T-cell (primary cell): Measurements from ENCODE around the gene BBOF1. TPM values are rescaled to one million over a fixed set of nuclear protein-coding genes. Genes with fewer than 3 reads are reported as not detected.
"Not testable (repeated sequence)": the region's sequence is repeated elsewhere in the genome, so short reads cannot be mapped to it uniquely, and the experiment has no call there.

Experiments used
- ATAC-seq, 4 experiments: fragments of 200-7000 bp in 3 of 4; fragments of 150-1000 bp in 1 of 4; cut with Tn5 transposase; replicated peaks in 1 of 4; 1 replicate in 3 of 4; 2 replicates in 1 of 4; pipeline ENCODE4 v1.10.0; 2021; ENCODE audit warnings: moderate library complexity in 3 of 4, mild to moderate bottlenecking in 2 of 4, moderate number of reproducible peaks in 1 of 4
- CTCF ChIA-PET, 2 donors: fragments of 300-600 bp; sonication (Branson Sonifier 250); formaldehyde crosslinking; loops; one replicate each; lab custom pipeline; 2022; ENCODE audit warnings: antibody characterized with exemption in 2 of 2; lab: Charles Lee
- POLR2A ChIA-PET, 2 donors: fragments of 300-600 bp; sonication (Branson Sonifier 250); formaldehyde crosslinking; loops; one replicate each; lab custom pipeline; 2022; ENCODE audit warnings: antibody characterized with exemption in 2 of 2; lab: Charles Lee
- DNase-seq, 35 experiments: peaks; one replicate each; pipeline versions ENCODE4 v3.0.0 to v3.0.0-alpha.2; 2013 to 2023
- H3K27ac ChIP-seq: one replicate; pipeline ENCODE4 v1.5.1; 2013; ENCODE audit warnings: low read length
- H3K27me3 ChIP-seq, 2 experiments: replicated peaks in 1 of 2; 1 replicate in 1 of 2; 2 replicates in 1 of 2; pipeline versions ENCODE4 v1.6.1 to v1.7.0; 2013; ENCODE audit warnings: low read length in 1 of 2, mixed read lengths in 1 of 2; ENCODE audit not compliant: control insufficient read depth in 2 of 2, insufficient read depth in 2 of 2; ENCODE audit errors: extremely low read depth in 1 of 2
- H3K36me3 ChIP-seq, 2 donors: 1 replicate in 1 of 2; 2 replicates in 1 of 2; pipeline versions ENCODE4 v1.6.1 to v1.7.0; 2013; ENCODE audit warnings: low read length in 1 of 2; ENCODE audit not compliant: control insufficient read depth in 2 of 2, insufficient read depth in 1 of 2; ENCODE audit errors: extremely low read depth in 1 of 2
- H3K4me1 ChIP-seq, 2 experiments: 1 replicate in 1 of 2; 2 replicates in 1 of 2; pipeline versions ENCODE4 v1.6.1 to v1.7.0; 2013; ENCODE audit warnings: low read length in 2 of 2, mixed read lengths in 1 of 2; ENCODE audit not compliant: insufficient read depth in 2 of 2, control insufficient read depth in 1 of 2; ENCODE audit errors: extremely low read depth in 1 of 2
- H3K4me3 ChIP-seq, 2 donors: 1 replicate in 1 of 2; 2 replicates in 1 of 2; pipeline versions ENCODE4 v1.5.1 to v1.7.0; 2013; ENCODE audit warnings: mild to moderate bottlenecking in 2 of 2, low read length in 1 of 2, moderate library complexity in 1 of 2; ENCODE audit not compliant: control insufficient read depth in 1 of 2; ENCODE audit errors: extremely low read depth in 1 of 2
- H3K9me3 ChIP-seq: 2 replicates; pipeline ENCODE4 v1.7.0; 2013
- H3K27ac Mint-ChIP-seq, 2 donors: one replicate each; pipeline ENCODE4 v1.8.0; 2020 to 2021; ENCODE audit warnings: mild to moderate bottlenecking in 2 of 2, mixed read lengths in 2 of 2
- H3K27me3 Mint-ChIP-seq, 2 donors: one replicate each; pipeline ENCODE4 v1.8.0; 2021 to 2022; ENCODE audit warnings: mixed read lengths in 2 of 2
- H3K36me3 Mint-ChIP-seq: one replicate; pipeline ENCODE4 v1.8.0; 2021; ENCODE audit warnings: mixed read lengths
- H3K4me1 Mint-ChIP-seq, 3 donors: one replicate each; pipeline ENCODE4 v1.8.0; 2020 to 2022; ENCODE audit warnings: mixed read lengths in 3 of 3, mild to moderate bottlenecking in 1 of 3
- H3K4me3 Mint-ChIP-seq, 3 donors: one replicate each; pipeline ENCODE4 v1.8.0; 2020 to 2022; ENCODE audit warnings: mild to moderate bottlenecking in 3 of 3, mixed read lengths in 3 of 3, moderate library complexity in 3 of 3
- H3K9me3 Mint-ChIP-seq, 3 donors: one replicate each; pipeline ENCODE4 v1.8.0; 2020 to 2022; ENCODE audit warnings: mixed read lengths in 3 of 3
- WGBS: methylation state at CpG from one replicate; pipeline ENCODE4 v1.1.5; 2013; ENCODE audit warnings: missing lambda C conversion rate; ENCODE audit not compliant: insufficient coverage; 5-methylcytosine and 5-hydroxymethylcytosine counted together
- total RNA-seq, 35 experiments: library from RNA in 6 of 35; stranded (reverse) in 6 of 35; fragments of 120-200 nt in 1 of 35; gene quantifications; one replicate each; pipeline versions ENCODE4 v1.2.1 to v1.2.4 and lab custom pipeline; 2013 to 2026

Gene BBOF1
- total RNA-seq, 5 donors from 2014 or later (not counting 1 experiment from before 2014, with no cell fraction given): 1.8 to 3.1 (median 2.3) TPM

DNA sequence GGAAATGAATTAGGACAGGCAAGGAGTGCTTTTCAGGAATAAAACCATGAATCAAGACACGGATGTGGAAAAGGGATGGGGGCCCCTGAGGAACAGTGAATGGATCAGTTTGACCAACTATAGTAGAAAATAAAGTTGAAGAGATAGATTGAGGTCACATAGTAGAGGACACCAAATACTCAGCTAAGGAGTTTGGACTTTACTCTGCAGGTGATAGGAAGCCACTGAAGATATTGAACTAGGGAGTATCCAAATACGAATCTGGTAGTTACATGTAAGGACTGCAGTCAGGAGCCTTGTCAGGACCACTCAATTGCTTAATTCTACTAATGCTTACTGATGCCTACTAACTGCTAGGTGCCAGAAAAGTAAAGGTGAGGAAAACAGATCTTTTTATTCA is 20.4 kb upstream of the BBOF1 start:
- 100% methylated on average over 1 of the region's 2 CpGs for WGBS
- no peaks in the 10 kb centered on the region for H3K9me3 Mint-ChIP-seq
- no peak overlapping the region for H3K27ac Mint-ChIP-seq
- Histone ChIP-seq H3K36me3 (no peaks in the 10 kb centered on the region), H3K9me3 (no peaks in the 10 kb centered on the region), H3K4me3 (no peak overlapping the region), H3K27me3 (no peaks in the 10 kb centered on the region), H3K4me1 (no peaks in the 10 kb centered on the region), H3K27ac (no peak overlapping the region)
- no peak for ATAC-seq
- DNase-seq: no peak
- H3K4me1 Mint-ChIP-seq: no peaks in the 10 kb centered on the region
- no peaks in the 10 kb centered on the region for H3K27me3 Mint-ChIP-seq
- CTCF ChIA-PET: no interaction called here
- H3K4me3 Mint-ChIP-seq: no peak overlapping the region
- POLR2A ChIA-PET: no interaction called here
- peaks cover 14% of the 10 kb centered on the region for H3K36me3 Mint-ChIP-seq

DNA sequence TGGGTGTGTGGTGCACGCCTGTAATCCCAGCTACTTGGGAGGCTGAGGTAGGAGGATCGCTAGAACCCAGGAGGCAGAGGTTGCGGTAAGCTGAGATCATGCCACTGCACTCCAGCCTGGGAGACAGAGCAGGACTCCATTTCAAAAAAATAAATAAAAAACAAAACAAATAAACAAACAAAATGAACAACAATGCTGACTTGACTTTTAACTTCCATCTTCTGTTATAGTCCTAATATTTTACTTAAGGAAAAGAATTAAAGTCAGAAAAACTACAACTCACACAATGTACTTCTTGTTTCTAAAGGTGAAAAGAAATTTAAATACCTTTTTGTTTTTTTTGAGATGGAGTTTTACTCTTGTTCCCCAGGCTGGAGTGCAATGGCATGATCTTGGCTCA is 13.5 kb upstream of the BBOF1 start:
- peaks cover 15% of the 10 kb centered on the region for H3K36me3 Mint-ChIP-seq
- H3K27ac Mint-ChIP-seq, H3K4me3 ChIP-seq, H3K9me3 Mint-ChIP-seq, H3K4me3 Mint-ChIP-seq, H3K27me3 ChIP-seq, H3K27me3 Mint-ChIP-seq, ATAC-seq, H3K4me1 Mint-ChIP-seq, POLR2A ChIA-PET, CTCF ChIA-PET, H3K27ac ChIP-seq, H3K9me3 ChIP-seq, H3K4me1 ChIP-seq, DNase-seq: not testable (repeated sequence)
- no CpG with 5 or more reads among the region's 3 CpGs for WGBS
- H3K36me3 ChIP-seq: peaks cover 7 to 16% of the 10 kb centered on the region in 2 donors

DNA sequence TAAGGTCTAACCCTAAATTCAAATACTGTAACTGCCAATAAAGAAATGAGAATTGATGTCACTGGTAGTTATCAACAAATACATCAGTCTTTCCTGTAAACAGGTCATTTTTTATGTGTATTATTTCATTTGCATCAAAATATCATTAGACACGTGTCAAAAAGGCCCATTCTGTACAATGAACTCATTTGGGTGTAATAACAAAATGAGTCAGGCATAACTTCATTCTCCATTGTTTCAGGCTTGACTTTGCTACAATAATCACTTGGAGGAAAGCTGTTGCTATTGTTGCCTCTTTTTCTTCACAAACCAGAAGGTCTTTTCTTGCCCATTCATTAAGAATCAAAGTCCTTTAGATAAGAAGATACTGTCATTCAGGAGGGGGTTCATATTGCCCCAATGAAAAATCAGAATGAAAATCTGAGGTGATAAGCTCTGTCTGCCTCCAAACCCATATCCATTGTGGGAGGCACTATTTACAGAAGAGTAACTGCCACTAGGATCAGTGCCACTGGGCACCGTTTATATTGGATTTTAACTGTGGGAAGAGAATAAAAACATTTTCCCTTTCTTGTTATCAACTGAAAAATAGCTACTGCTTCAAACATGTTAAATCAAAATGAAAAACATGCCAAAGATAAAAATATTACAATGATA is 10.2 kb upstream of the BBOF1 start:
- Histone ChIP-seq H3K36me3 (peaks cover 6 to 23% of the 10 kb centered on the region in 2 donors), H3K4me1 (no peaks in the 10 kb centered on the region), H3K9me3 (no peaks in the 10 kb centered on the region), H3K27me3 (no peaks in the 10 kb centered on the region), H3K4me3 (no peak overlapping the region), H3K27ac (no peak overlapping the region)
- no peak for DNase-seq
- Mint-ChIP-seq H3K4me3 (no peak overlapping the region), H3K27me3 (no peaks in the 10 kb centered on the region), H3K4me1 (no peaks in the 10 kb centered on the region), H3K27ac (no peak overlapping the region), H3K36me3 (peaks cover 30% of the 10 kb centered on the region), H3K9me3 (no peaks in the 10 kb centered on the region)
- POLR2A ChIA-PET: no interaction called here
- CTCF ChIA-PET: no interaction called here
- no peak for ATAC-seq
- WGBS: no CpG with 5 or more reads among the region's 2 CpGs

DNA sequence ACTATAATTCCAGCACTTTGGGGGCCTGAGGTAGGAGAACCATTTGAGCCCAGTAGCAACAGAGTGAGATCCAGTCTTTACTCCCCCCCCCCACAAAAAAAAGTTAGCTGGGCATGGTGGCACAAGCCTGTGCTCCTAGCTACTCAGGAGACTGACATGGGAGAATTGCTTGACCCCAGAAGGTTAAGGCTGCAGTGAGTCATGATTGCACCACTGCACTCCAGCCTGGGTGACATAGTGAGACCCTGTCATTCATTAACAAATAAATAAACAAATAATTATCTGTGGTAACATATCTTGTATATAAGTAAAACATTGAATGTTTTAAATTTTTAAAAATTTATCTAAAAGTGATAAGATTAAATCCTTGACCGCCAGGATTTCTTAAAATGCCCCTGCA is 4.8 kb upstream of the BBOF1 start:
- Histone ChIP-seq H3K36me3 (peaks cover 0 to 17% of the 10 kb centered on the region in 2 donors), H3K4me1 (peaks cover 0 to 10% of the 10 kb centered on the region in 2 experiments), H3K27ac (no peak overlapping the region), H3K4me3 (no peak overlapping the region), H3K9me3 (no peaks in the 10 kb centered on the region), H3K27me3 (no peaks in the 10 kb centered on the region)
- Mint-ChIP-seq H3K9me3 (no peaks in the 10 kb centered on the region), H3K4me1 (peaks cover 7 to 11% (median 7%) of the 10 kb centered on the region in 3 donors), H3K36me3 (peaks cover 21% of the 10 kb centered on the region), H3K27ac (no peak overlapping the region), H3K27me3 (no peaks in the 10 kb centered on the region), H3K4me3 (no peak overlapping the region)
- no peak for ATAC-seq
- ChIA-PET CTCF (interaction anchor here in 1 of 2 donors (0.6 kb wide), 1 partner anchor 443 kb away, joined by 3 read pairs; no protein-coding TSS in a partner anchor), POLR2A (no interaction called here)
- no CpG with 5 or more reads among the region's 1 CpG for WGBS
- no peak for DNase-seq

DNA sequence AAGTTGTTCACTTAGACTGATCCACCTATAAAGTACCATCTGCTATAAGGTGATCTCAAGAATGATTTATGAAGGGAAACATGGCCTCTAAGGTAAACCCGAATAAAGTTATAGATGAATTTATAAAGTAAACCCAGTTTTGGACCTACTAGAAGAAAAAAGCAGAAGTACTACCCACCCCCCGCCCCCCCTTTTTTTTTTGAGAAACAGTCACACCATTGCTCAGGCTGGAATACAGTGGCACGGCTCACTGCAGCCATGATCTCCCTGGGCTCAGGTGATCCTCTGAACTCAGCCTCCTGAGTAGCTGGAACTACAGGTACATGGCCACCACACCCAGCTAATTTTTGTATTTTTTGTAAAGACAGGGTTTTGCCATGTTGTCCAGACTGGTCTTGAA is 4.0 kb upstream of the BBOF1 start:
- CTCF ChIA-PET: no interaction called here

DNA sequence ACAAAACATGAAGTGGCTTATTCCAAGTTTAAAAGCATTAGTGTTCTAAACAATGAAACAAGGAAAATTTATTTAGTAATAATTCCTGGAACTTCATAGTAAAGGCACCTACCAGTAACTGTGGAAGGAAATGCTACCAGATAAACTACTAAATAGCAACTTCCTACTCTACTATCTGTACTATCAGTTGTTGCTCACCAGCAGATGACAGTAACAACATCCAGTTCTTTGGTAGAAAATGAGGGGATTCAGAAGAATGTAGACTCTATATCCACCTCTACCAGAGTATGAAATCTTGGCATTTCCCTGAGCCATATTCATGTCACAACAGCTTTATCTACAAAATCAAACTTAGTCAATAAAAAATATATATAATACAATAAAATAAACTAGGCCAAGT is 3.2 kb upstream of the BBOF1 start:
- DNase-seq (no peak), ATAC-seq (no peak)
- H3K36me3 ChIP-seq: peaks cover 0 to 7% of the 10 kb centered on the region in 2 donors
- peaks cover 4 to 16% of the 10 kb centered on the region in 2 experiments for H3K4me1 ChIP-seq
- Mint-ChIP-seq H3K27me3 (no peaks in the 10 kb centered on the region), H3K36me3 (peaks cover 16% of the 10 kb centered on the region), H3K9me3 (no peaks in the 10 kb centered on the region), H3K27ac (no peak overlapping the region), H3K4me3 (no peak overlapping the region), H3K4me1 (peaks cover 15 to 17% (median 16%) of the 10 kb centered on the region in 3 donors)
- H3K27ac ChIP-seq: no peak overlapping the region
- no peaks in the 10 kb centered on the region for H3K9me3 ChIP-seq
- POLR2A ChIA-PET: interaction anchor here in 1 of 2 donors (0.6 to 0.7 kb wide), 2 partner anchors 64 to 266 kb away, joined by 3 to 9 read pairs; no protein-coding TSS in a partner anchor
- no peak overlapping the region for H3K4me3 ChIP-seq
- CTCF ChIA-PET: interaction anchor here in 1 of 2 donors (0.5 kb wide), 1 partner anchor 66 kb away, joined by 3 read pairs; no protein-coding TSS in a partner anchor
- no peaks in the 10 kb centered on the region for H3K27me3 ChIP-seq

More for the DNA sequence above, 4.0 kb upstream of the BBOF1 start:
- Mint-ChIP-seq H3K4me1 (peaks cover 15 to 16% (median 16%) of the 10 kb centered on the region in 3 donors), H3K27me3 (no peaks in the 10 kb centered on the region), H3K36me3 (peaks cover 17% of the 10 kb centered on the region), H3K9me3 (no peaks in the 10 kb centered on the region), H3K27ac (no peak overlapping the region), H3K4me3 (no peak overlapping the region)
- no peak for ATAC-seq
- POLR2A ChIA-PET: interaction anchor here in 1 of 2 donors (0.6 to 0.7 kb wide), 2 partner anchors 64 to 266 kb away, joined by 3 to 9 read pairs; no protein-coding TSS in a partner anchor
- Histone ChIP-seq H3K9me3 (no peaks in the 10 kb centered on the region), H3K27me3 (no peaks in the 10 kb centered on the region), H3K4me1 (peaks cover 4 to 16% of the 10 kb centered on the region in 2 experiments), H3K27ac (no peak overlapping the region), H3K4me3 (no peak overlapping the region), H3K36me3 (peaks cover 0 to 13% of the 10 kb centered on the region in 2 donors)
- WGBS: no CpG with 5 or more reads among the region's 3 CpGs
- no peak for DNase-seq
